H1 (cell line): ENCODE results near the gene NOX5. TPM values are rescaled to one million over a fixed set of nuclear protein-coding genes. Genes with fewer than 3 reads are reported as not detected.

Source experiments
- ASH2L ChIP-seq: fragments of 200-600, 300-600 bp; sonication (generic); IDR thresholded peaks from one replicate; pipeline ENCODE4 v1.7.1; 2017; ENCODE audit warnings: low read length
- ATF3 ChIP-seq: IDR thresholded peaks from 2 replicates; pipeline ENCODE4 v1.6.1; 2011; ENCODE audit warnings: low read depth, mild to moderate bottlenecking, low read length; ENCODE audit not compliant: insufficient read depth
- CTBP2 ChIP-seq: IDR thresholded peaks from 2 replicates; pipeline ENCODE4 v1.7.0; 2011; ENCODE audit warnings: borderline replicate concordance, mild to moderate bottlenecking, moderate library complexity, mixed read lengths, low read length; ENCODE audit not compliant: insufficient read depth, insufficient read length
- GTF2F1 ChIP-seq: IDR thresholded peaks from 2 replicates; pipeline ENCODE4 v1.6.1; 2012; ENCODE audit warnings: low read depth, low read length, improper control_type of control experiment, borderline replicate concordance
- KDM4A ChIP-seq: IDR thresholded peaks from one replicate; pipeline ENCODE4 v1.7.1; 2012; ENCODE audit warnings: low read depth, mild to moderate bottlenecking, moderate library complexity, low read length, inconsistent platforms; ENCODE audit not compliant: severe bottlenecking
- RXRA ChIP-seq: IDR thresholded peaks from 2 replicates; pipeline ENCODE4 v1.6.1; 2011; ENCODE audit warnings: low read depth, mild to moderate bottlenecking, low read length, moderate library complexity; ENCODE audit not compliant: insufficient read depth
- SIRT6 ChIP-seq: IDR thresholded peaks from one replicate; pipeline ENCODE4 v1.7.1; 2012; ENCODE audit warnings: low read length, inconsistent platforms
- SP1 ChIP-seq: IDR thresholded peaks from 2 replicates; pipeline ENCODE4 v1.6.1; 2011; ENCODE audit warnings: low read depth, low read length
- SRF ChIP-seq: IDR thresholded peaks from 2 replicates; pipeline ENCODE4 v1.6.1; 2011; ENCODE audit warnings: mild to moderate bottlenecking, low read depth, low read length, moderate library complexity
- polyA plus RNA-seq, 7 experiments: library from polyadenylated mRNA; depleted of rRNA in 3 of 7; stranded (reverse) in 5 of 7; unstranded in 2 of 7; fragments of >200 nt in 5 of 7; fragments of 200-250 nt in 2 of 7; gene quantifications; 1 replicate in 5 of 7; 2 replicates in 1 of 7; 4 replicates in 1 of 7; pipeline versions ENCODE4 v1.2.1 to v1.2.3, GENCODE V29; 2011 to 2013; ENCODE audit warnings: missing spikeins in 2 of 7, mixed read lengths in 2 of 7
- total RNA-seq: library from RNA; stranded (reverse); fragmentation: NEBNext Ultra II Directional; extraction: Animal tissue kit (Norgen Biotek cat#: 25700); gene quantifications from 2 replicates; pipeline ENCODE4 v1.2.1, GENCODE V29; 2021

NOX5 gene
- total and polyA plus RNA-seq, 2 of the 8 experiments (the other 6 are each of a cell fraction or from before 2014, with no cell fraction given): under 0.01 TPM; not detected in 1

- no peak for TF ChIP-seq ATF3
- TF ChIP-seq GTF2F1: no peak
- TF ChIP-seq KDM4A: no peak
- TF ChIP-seq RXRA: no peak
- no peak for TF ChIP-seq SRF
- TF ChIP-seq CTBP2: no peak
- TF ChIP-seq ASH2L: no peak
- no peak for TF ChIP-seq SIRT6
- TF ChIP-seq SP1: no peak
These were observed 68.1 kb downstream of the NOX5 start (continued) for GRCh38 chr15:69082554-69082953.
